H1 (cell line): Measurements from ENCODE around the gene ZFAND2B. TPM values are rescaled to one million over a fixed set of nuclear protein-coding genes. Genes with fewer than 3 reads are reported as not detected.

Experiments used
- SAP30 ChIP-seq: fragments of 300-600 bp; sonication (generic); IDR thresholded peaks from 2 replicates; pipeline ENCODE4 v1.7.1; 2012; ENCODE audit warnings: low read length, moderate library complexity, mild to moderate bottlenecking, inconsistent platforms; ENCODE audit not compliant: insufficient read depth, insufficient replicate concordance
- polyA plus RNA-seq, 7 experiments: library from polyadenylated mRNA; depleted of rRNA in 3 of 7; stranded (reverse) in 5 of 7; unstranded in 2 of 7; fragments of >200 nt in 5 of 7; fragments of 200-250 nt in 2 of 7; gene quantifications; 1 replicate in 5 of 7; 2 replicates in 1 of 7; 4 replicates in 1 of 7; pipeline versions ENCODE4 v1.2.1 to v1.2.3, GENCODE V29; 2011 to 2013; ENCODE audit warnings: missing spikeins in 2 of 7, mixed read lengths in 2 of 7
- total RNA-seq: library from RNA; stranded (reverse); fragmentation: NEBNext Ultra II Directional; extraction: Animal tissue kit (Norgen Biotek cat#: 25700); gene quantifications from 2 replicates; pipeline ENCODE4 v1.2.1, GENCODE V29; 2021

The ZFAND2B gene
- total and polyA plus RNA-seq, 2 of the 8 experiments (the other 6 are each of a cell fraction or from before 2014, with no cell fraction given) = 16.0 to 17.9 TPM

GRCh38 chr2:219205981-219206327, 628 bp upstream of the ZFAND2B start (continued):
- no peak for TF ChIP-seq SAP30
